ENCODE measurements around the gene MMS19.

DNA sequence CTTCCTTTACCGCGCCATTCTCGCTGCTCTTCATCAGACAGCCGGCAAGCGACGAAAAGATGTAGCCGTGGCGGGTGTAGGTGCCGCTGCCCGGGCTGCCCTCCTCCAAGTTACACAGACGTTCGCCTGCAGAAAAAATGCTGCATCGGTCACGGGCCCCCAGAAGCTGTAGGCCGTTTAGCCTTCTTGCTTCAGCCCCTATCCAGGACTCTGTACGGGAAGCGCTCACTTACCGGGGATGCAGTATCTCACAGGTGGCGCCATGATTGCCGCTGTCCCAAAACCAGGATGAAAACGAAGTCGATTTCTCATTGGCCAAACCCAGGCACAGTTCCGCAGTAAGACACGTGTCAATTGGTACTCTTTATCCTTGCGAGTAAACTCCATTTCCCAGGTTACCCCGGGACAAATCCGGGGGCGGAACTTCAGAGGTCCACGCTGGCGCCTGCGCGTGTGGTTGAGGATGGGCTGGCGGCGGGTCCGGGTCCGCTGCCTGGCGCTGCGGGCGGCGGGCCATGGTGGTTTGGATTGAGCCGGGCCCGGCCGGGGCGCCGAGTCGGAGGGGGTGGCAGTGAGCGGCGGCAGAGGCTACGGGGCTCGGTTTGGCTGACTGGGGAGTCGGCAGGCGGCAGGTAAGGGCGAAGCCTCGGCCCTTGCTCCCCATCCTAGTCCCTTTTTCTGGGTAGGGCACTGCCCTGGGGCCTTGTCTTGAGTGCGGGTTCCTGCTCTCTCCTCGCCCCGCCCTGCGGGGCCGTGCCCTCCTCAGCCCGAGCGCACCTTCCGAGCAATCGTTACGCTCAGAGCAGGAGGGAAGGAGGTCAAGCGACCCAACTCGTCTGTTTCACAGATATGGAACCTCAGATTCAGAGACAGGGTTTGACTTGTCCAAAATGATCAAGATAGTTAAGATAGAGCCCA lies 52.2 kb downstream of the MMS19 start, which contains the start of the genes EXOSC1 and ZDHHC16:
- TF ChIP-seq, protein P1, sequence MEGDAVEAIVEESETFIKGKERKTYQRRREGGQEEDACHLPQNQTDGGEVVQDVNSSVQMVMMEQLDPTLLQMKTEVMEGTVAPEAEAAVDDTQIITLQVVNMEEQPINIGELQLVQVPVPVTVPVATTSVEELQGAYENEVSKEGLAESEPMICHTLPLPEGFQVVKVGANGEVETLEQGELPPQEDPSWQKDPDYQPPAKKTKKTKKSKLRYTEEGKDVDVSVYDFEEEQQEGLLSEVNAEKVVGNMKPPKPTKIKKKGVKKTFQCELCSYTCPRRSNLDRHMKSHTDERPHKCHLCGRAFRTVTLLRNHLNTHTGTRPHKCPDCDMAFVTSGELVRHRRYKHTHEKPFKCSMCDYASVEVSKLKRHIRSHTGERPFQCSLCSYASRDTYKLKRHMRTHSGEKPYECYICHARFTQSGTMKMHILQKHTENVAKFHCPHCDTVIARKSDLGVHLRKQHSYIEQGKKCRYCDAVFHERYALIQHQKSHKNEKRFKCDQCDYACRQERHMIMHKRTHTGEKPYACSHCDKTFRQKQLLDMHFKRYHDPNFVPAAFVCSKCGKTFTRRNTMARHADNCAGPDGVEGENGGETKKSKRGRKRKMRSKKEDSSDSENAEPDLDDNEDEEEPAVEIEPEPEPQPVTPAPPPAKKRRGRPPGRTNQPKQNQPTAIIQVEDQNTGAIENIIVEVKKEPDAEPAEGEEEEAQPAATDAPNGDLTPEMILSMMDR (IDR thresholded peaks at IDR 0.05) = no peak
- TF ChIP-seq POLR2A (IDR thresholded peaks at IDR 0.05) = no peak
